GM12878 (cell line): Measurements from ENCODE around the gene CCM2.

Experiments used
- CTCF ChIP-seq, 3 experiments: IDR thresholded peaks in 2 of 3; conservative IDR thresholded peaks in 1 of 3; 2 replicates each; pipeline ENCODE4 v1.5.1; 2011; ENCODE audit warnings: low read depth in 3 of 3, low read length in 3 of 3, mild to moderate bottlenecking in 3 of 3, control low read depth in 2 of 3, moderate library complexity in 2 of 3, inconsistent platforms in 1 of 3, mixed read lengths in 1 of 3; ENCODE audit not compliant: control insufficient read depth in 2 of 3, insufficient read depth in 1 of 3; ENCODE audit errors: extremely low read depth in 1 of 3
- GABPA ChIP-seq: IDR thresholded peaks from 2 replicates; pipeline ENCODE4 v1.6.1; 2014; ENCODE audit warnings: antibody characterized with exemption, low read depth, mild to moderate bottlenecking, inconsistent platforms
- HDGF ChIP-seq: fragments of 450-650 bp; IDR thresholded peaks from 2 replicates; pipeline ENCODE4 v1.6.1; 2016; ENCODE audit warnings: antibody characterized with exemption
- MEF2A ChIP-seq: IDR thresholded peaks from 2 replicates; pipeline ENCODE4 v1.6.1; 2011; ENCODE audit warnings: low read depth, mild to moderate bottlenecking, low read length, moderate library complexity; ENCODE audit not compliant: insufficient read depth
- MXI1 ChIP-seq: fragments of 150-350 bp; IDR thresholded peaks from 2 replicates; pipeline ENCODE4 v1.6.1; 2011; ENCODE audit warnings: low read depth, mild to moderate bottlenecking, inconsistent platforms, low read length, improper control_type of control experiment
- NBN ChIP-seq: fragments of 450-650 bp; IDR thresholded peaks from 2 replicates; pipeline ENCODE4 v1.6.1; 2016
- POLR2AphosphoS5 ChIP-seq: IDR thresholded peaks from 2 replicates; pipeline ENCODE4 v1.6.1; 2011; ENCODE audit warnings: mild to moderate bottlenecking, low read length, inconsistent platforms
- RAD21 ChIP-seq: IDR thresholded peaks from 2 replicates; pipeline ENCODE4 v1.6.1; 2011; ENCODE audit warnings: mild to moderate bottlenecking, low read depth, low read length, moderate library complexity; ENCODE audit not compliant: insufficient read depth
- TCF12 ChIP-seq: IDR thresholded peaks from 2 replicates; pipeline ENCODE4 v1.6.1; 2011; ENCODE audit warnings: low read depth, mild to moderate bottlenecking, low read length
- ZSCAN29 ChIP-seq: fragments of 450-650 bp; IDR thresholded peaks from 2 replicates; pipeline ENCODE4 v1.6.1; 2017; ENCODE audit warnings: mild to moderate bottlenecking, moderate library complexity

GRCh38 chr7:44976746-44977196, 23.2 kb upstream of the CCM2 start:
- TF ChIP-seq CTCF (IDR thresholded peaks at IDR 0.05 in 2 of 3, conservative IDR thresholded peaks at IDR 0.05 in 1 of 3; ENCODE audit: control insufficient read depth in 2 of 3, extremely low read depth in 1 of 3, insufficient read depth in 1 of 3, low read depth in 3 of 3, low read length in 3 of 3) (no peak), MXI1 (no peak), POLR2AphosphoS5 (no peak), RAD21 (no peak), HDGF (no peak), ZSCAN29 (no peak), GABPA (no peak), NBN (no peak), MEF2A (no peak), TCF12 (no peak)
